HG03025 (cell line): ENCODE data around the gene FOXD4L3.
"Not testable (repeated sequence)": the region's sequence is repeated elsewhere in the genome, so short reads cannot be mapped to it uniquely, and the experiment has no call there.

ENCODE experiments used
- ATAC-seq: cut with Tn5 transposase; IDR thresholded peaks from one replicate; pipeline ENCODE4 v1.9.1; 2021; ENCODE audit warnings: mild to moderate bottlenecking, moderate library complexity; ENCODE audit not compliant: unreplicated experiment, low FRiP score

Gene FOXD4L3

GRCh38 chr9:68302567-68302966 is at the start of gene FOXD4L3:
TSS of gene FOXD4L3 (plus strand) at chr9:68302867. CDS start at chr9:68302952, 85 bp downstream.
- not testable (repeated sequence) for ATAC-seq

DNA sequence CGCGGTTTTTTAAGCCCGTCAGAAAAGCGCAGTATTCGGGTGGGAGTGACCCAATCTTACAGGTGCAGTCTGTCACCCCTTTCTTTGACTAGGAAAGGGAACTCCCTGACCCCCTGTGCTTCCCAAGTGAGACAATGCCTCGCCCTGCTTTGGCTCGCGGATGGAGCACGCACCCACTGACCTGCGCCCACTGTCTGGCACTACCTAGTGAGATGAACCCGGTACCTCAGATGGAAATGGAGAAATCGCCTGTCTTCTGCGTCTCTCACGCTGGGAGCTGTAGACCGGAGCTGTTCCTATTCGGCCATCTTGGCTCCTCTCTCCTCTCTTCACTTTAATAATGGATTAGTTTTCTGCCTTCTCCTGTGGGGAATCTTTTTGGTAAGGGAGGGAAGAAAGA is 21.6 kb upstream of the FOXD4L3 start:
- not testable (repeated sequence) for ATAC-seq

GRCh38 chr9:68303771-68304170 is 1.1 kb downstream of the FOXD4L3 start:
- ATAC-seq, result not testable (repeated sequence)

DNA sequence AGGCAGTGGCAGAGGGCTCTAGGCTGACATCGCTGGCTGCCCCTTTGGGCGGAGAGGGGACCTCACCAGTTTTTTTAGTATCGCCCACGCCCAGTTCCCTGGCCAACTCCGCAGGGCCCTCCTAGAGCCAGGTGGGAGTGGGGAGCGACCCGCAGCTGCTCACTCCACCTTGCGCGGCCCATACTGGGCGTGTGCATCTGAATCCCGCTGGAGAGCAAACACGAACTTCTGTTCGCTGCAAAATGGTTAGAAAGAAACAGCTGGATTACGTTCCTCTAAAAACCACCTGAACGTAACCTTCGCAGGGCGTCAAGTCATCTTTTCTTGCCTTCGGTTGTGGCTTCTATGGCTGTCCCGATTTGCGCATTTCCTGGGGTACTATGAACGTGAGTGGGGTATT is 1.5 kb downstream of the FOXD4L3 start:
- not testable (repeated sequence) for ATAC-seq

GRCh38 chr9:68304777-68305176 is 2.1 kb downstream of the FOXD4L3 start:
- not testable (repeated sequence) for ATAC-seq

- ATAC-seq, result not testable (repeated sequence)
Observed at GRCh38 chr9:68305680-68306285, 3.1 kb downstream of the FOXD4L3 start.

DNA sequence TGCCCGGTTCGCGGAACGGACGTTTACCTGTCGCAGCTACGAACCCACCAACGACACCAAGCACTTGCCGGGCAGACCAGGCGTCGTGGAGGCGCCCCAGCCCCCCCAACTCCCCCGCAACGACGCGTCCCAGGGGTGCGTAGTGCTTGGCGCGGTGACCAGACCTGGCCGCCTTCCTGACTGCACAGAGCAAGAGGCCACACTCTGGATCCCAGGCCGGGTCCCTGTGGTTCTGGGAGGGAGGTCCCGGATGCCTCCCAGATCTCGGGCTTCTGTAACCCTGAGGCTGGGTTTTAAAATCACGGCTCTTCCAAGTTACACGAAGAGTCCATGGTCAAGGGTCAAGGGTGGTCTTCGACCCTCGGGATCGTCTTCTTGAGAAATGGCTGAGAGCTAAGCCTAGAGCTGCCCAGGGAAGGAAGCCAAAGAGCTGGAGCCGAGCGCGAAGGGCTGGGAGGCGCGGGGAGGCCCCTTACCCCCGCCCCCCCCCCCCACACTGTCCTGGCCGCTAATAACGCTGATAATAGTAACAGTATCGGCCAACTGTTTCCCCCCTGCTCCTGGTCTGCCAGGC is 3.8 kb downstream of the FOXD4L3 start:
- not testable (repeated sequence) for ATAC-seq

GRCh38 chr9:68307127-68307526 is 4.5 kb downstream of the FOXD4L3 start:
- ATAC-seq, result not testable (repeated sequence)

DNA sequence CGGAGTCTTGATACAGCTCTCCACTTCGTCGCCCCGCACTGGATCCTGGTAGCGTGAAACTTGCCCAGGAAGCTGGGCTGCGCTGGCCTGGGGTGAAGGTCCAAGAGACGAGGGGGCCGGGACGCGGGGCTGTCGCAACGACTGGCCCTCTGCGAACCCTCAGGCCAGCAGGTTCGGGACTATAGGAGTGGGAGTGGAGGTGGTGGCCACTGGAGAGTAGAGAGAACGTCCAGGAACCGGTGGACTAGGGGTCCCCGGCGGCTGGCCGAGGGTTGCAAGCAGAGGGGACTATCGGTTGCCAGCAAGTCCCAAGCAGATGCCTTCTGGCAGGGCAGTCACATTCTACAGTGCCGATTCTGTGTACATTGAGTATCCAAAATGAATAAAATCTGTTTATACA is 5.0 kb downstream of the FOXD4L3 start:
- ATAC-seq, result not testable (repeated sequence)

- not testable (repeated sequence) for ATAC-seq
Observed at GRCh38 chr9:68311208-68311607, 8.5 kb downstream of the FOXD4L3 start.

- not testable (repeated sequence) for ATAC-seq
Observed at GRCh38 chr9:68318209-68318608, 15.5 kb downstream of the FOXD4L3 start.

GRCh38 chr9:68323749-68324148 is 21.1 kb downstream of the FOXD4L3 start:
- not testable (repeated sequence) for ATAC-seq

DNA sequence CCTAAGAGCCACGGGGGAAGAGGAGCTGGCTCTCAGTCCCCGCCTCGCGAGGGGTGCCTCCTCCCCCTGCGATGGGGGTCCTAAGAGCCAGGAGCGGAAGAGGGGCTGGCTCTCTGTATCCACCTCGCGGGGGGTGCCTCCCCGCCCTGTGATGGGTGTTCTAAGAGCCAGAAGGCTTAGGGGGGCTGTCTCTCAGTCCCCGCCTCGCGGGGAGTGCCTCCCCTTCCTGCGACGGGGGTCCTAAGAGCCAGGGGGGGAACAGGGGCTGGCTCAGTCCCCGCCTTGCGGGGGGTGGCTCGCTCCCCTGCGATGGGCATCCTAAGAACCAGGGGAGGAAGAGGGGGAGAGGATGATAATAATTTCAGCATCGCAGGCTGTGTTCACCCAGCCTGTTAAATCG is 21.9 kb downstream of the FOXD4L3 start:
- not testable (repeated sequence) for ATAC-seq

GRCh38 chr9:68329106-68329505 is 26.4 kb downstream of the FOXD4L3 start:
- not testable (repeated sequence) for ATAC-seq

GRCh38 chr9:68330531-68331173 is 28.0 kb downstream of the FOXD4L3 start:
- ATAC-seq, result not testable (repeated sequence)

DNA sequence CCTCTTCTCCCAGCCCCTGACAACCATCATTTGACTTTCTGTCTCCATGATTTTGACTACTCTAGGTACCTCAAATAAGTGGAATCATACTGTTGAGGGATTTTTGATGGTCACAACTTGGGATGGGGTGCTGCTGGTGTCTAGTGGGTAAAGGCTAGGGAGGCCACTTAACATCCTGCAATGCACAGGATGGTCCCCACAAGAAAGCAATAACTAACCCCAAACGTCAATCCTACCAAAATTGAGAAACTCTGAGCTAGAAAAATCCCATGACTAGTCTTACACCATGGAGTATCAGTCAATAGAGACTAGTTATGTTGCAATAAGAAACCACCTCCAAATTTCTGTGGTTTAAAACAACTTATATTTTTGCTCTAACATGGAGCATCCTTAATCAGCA is 29.5 kb downstream of the FOXD4L3 start:
- not testable (repeated sequence) for ATAC-seq

- ATAC-seq, result not testable (repeated sequence)
Observed at GRCh38 chr9:68335935-68336334, 33.3 kb downstream of the FOXD4L3 start.

- ATAC-seq, result not testable (repeated sequence)
Observed at GRCh38 chr9:68336639-68337339, 34.1 kb downstream of the FOXD4L3 start.

GRCh38 chr9:68338000-68338399 is 35.3 kb downstream of the FOXD4L3 start:
- not testable (repeated sequence) for ATAC-seq

GRCh38 chr9:68342265-68343025 is 39.8 kb downstream of the FOXD4L3 start:
- peak; percentile 78 for ATAC-seq
